ENCODE results near the gene ADAMTS2. TPM values are rescaled to one million over a fixed set of nuclear protein-coding genes. Genes with fewer than 3 reads are reported as not detected.

The ADAMTS2 gene
- total RNA-seq, 1 experiment from 2014 or later: 3.9 TPM

DNA sequence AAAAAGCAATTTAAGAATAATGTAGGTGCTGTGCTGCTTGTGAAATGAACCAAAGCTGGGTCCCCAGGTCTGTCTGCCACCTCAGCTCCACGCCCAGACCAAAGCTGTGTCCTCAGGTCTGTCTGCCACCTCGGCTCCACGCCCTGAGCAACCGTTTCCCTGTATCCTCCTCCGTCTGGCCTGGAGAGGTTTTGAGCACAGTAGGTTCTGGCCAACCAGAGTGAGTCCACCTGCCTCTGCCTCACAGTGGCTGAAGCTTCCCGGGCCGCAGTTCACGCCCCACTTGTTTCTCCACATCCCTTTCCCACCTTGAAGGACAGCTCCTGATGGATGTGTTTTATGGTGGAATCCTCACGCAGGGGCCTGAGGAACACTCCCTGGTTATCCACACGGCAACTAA is 120.5 kb downstream of the ADAMTS2 start:
- no peaks in the 10 kb centered on the region for H3K79me2 ChIP-seq (ENCODE audit: insufficient read depth, low read length)
- TF ChIP-seq TCF7L2 (IDR thresholded peaks at IDR 0.05; ENCODE audit: borderline replicate concordance, extremely low read depth, insufficient read depth, insufficient read length) (no peak), CBX3 (IDR thresholded peaks at IDR 0.05; ENCODE audit: low read depth) (no peak), POLR2AphosphoS5 (IDR thresholded peaks at IDR 0.05; ENCODE audit: low read depth, low read length) (no peak), EGR1 (IDR thresholded peaks at IDR 0.05; ENCODE audit: low read depth) (no peak), EZH2 (IDR thresholded peaks at IDR 0.05) (no peak), RAD21 (IDR thresholded peaks at IDR 0.05; ENCODE audit: low read depth) (no peak), SRF (IDR thresholded peaks at IDR 0.05; ENCODE audit: low read depth) (no peak)
- TF ChIP-seq, protein P1, sequence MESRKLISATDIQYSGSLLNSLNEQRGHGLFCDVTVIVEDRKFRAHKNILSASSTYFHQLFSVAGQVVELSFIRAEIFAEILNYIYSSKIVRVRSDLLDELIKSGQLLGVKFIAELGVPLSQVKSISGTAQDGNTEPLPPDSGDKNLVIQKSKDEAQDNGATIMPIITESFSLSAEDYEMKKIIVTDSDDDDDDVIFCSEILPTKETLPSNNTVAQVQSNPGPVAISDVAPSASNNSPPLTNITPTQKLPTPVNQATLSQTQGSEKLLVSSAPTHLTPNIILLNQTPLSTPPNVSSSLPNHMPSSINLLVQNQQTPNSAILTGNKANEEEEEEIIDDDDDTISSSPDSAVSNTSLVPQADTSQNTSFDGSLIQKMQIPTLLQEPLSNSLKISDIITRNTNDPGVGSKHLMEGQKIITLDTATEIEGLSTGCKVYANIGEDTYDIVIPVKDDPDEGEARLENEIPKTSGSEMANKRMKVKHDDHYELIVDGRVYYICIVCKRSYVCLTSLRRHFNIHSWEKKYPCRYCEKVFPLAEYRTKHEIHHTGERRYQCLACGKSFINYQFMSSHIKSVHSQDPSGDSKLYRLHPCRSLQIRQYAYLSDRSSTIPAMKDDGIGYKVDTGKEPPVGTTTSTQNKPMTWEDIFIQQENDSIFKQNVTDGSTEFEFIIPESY (IDR thresholded peaks at IDR 0.05; ENCODE audit: extremely low read depth, insufficient replicate concordance, low read length): no peak
- TF ChIP-seq, protein P2, sequence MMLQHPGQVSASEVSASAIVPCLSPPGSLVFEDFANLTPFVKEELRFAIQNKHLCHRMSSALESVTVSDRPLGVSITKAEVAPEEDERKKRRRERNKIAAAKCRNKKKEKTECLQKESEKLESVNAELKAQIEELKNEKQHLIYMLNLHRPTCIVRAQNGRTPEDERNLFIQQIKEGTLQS (IDR thresholded peaks at IDR 0.05): no peak
- TF ChIP-seq, protein P3, sequence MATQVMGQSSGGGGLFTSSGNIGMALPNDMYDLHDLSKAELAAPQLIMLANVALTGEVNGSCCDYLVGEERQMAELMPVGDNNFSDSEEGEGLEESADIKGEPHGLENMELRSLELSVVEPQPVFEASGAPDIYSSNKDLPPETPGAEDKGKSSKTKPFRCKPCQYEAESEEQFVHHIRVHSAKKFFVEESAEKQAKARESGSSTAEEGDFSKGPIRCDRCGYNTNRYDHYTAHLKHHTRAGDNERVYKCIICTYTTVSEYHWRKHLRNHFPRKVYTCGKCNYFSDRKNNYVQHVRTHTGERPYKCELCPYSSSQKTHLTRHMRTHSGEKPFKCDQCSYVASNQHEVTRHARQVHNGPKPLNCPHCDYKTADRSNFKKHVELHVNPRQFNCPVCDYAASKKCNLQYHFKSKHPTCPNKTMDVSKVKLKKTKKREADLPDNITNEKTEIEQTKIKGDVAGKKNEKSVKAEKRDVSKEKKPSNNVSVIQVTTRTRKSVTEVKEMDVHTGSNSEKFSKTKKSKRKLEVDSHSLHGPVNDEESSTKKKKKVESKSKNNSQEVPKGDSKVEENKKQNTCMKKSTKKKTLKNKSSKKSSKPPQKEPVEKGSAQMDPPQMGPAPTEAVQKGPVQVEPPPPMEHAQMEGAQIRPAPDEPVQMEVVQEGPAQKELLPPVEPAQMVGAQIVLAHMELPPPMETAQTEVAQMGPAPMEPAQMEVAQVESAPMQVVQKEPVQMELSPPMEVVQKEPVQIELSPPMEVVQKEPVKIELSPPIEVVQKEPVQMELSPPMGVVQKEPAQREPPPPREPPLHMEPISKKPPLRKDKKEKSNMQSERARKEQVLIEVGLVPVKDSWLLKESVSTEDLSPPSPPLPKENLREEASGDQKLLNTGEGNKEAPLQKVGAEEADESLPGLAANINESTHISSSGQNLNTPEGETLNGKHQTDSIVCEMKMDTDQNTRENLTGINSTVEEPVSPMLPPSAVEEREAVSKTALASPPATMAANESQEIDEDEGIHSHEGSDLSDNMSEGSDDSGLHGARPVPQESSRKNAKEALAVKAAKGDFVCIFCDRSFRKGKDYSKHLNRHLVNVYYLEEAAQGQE (IDR thresholded peaks at IDR 0.05; ENCODE audit: low read depth): no peak
- ATAC-seq (no peak), DNase-seq (ENCODE audit: low read depth, low spot score) (no peak)
- intact Hi-C loops (cut with micrococcal nuclease): no loop called here
- no peaks in the 10 kb centered on the region for H3K4me1 ChIP-seq (ENCODE audit: control insufficient read depth in 1 of 2, insufficient read depth in 2 of 2, low read length in 2 of 2)
- H3K27ac ChIP-seq (ENCODE audit: low read depth, low read length): no peak overlapping the region
- H3K4me2 ChIP-seq (ENCODE audit: low read length): no peak overlapping the region
- H3K9me3 ChIP-seq (ENCODE audit: control insufficient read depth in 1 of 2, insufficient read depth in 1 of 2, low read depth in 1 of 2, low read length in 2 of 2): no peaks in the 10 kb centered on the region
- ChIA-PET RAD21 (ENCODE audit: low non-redundant PET in 1 of 2, low total read pairs in 2 of 2, uncharacterized antibody in 2 of 2, unreplicated experiment in 2 of 2) (no interaction called here), CTCF (no interaction called here), POLR2A (no interaction called here)
- H3K9ac ChIP-seq (ENCODE audit: low read length): no peak overlapping the region
- no peaks in the 10 kb centered on the region for H3K27me3 ChIP-seq (ENCODE audit: insufficient read depth, low read length)
- no peaks in the 10 kb centered on the region for H4K20me1 ChIP-seq (ENCODE audit: insufficient read depth)
- H3K9me2 ChIP-seq (ENCODE audit: insufficient read depth): no peaks in the 10 kb centered on the region
- no peak overlapping the region for H2AFZ ChIP-seq (ENCODE audit: low read depth, low read length, poor library complexity, severe bottlenecking)
- no TSS peak for BruUV-seq (replicated peaks)
- H3K4me3 ChIP-seq (replicated peaks in 1 of 2; ENCODE audit: low read depth in 1 of 2, low read length in 2 of 2): no peak overlapping the region
- no peaks in the 10 kb centered on the region for H3K36me3 ChIP-seq (ENCODE audit: control insufficient read depth in 1 of 2, insufficient read depth in 2 of 2, low read length in 2 of 2)

Data from HCT116 (cell line).